NCI-H146 treated with DMSO at 0.1 percent for 48 hours (cell line): ENCODE measurements around the gene AGPAT3.

ENCODE experiments used
- DNase-seq: peaks from one replicate; lab custom pipeline; 2025; ENCODE audit not compliant: unreplicated experiment; lab: John Stamatoyannopoulos, UW

AGPAT3 gene

DNA sequence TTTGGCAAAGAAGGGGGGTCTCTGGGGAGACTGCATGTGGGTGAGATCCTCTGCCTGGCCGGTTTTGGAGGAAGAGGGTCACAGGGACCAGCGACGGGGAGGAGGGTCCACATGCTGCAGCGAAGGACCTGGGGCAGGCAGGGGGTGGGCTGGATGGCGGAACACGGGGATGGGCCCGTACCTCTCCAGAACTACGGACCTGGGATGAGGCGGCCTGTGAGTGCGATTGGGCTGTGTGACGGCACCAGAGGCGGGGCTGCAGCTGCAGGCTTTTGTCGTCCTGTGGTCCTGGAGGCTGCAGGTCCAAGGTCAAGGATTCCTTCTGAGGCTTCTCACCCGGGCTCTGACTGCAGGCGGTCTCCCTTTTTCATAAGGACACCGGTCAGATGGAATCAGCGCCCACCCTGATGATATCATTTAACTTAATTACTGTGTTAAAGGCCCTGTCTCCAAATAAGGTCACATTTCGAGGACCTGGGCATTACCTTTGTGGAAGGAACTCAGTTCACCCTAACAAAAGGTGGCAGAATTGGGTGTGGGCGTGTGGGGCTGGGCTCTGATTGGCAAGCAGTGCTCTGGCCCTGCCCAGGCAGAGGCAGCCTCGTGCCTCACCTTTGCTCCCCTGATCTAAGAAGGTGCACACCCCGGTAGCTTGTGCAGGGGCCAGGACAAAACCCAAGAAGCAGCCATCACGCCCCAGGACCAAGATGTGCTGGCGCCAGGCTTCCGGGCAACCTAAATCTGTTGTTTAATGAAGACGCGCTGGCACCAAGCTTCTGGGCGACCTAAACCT is 87.1 kb downstream of the AGPAT3 start:
- no peak for DNase-seq

GRCh38 chr21:43953021-43953420 is 88.0 kb downstream of the AGPAT3 start:
- DNase-seq: no peak

- no peak for DNase-seq
Observed at GRCh38 chr21:43954042-43954441, 89.0 kb downstream of the AGPAT3 start.

- no peak for DNase-seq
Observed at GRCh38 chr21:43954896-43955295, 89.9 kb downstream of the AGPAT3 start.

DNA sequence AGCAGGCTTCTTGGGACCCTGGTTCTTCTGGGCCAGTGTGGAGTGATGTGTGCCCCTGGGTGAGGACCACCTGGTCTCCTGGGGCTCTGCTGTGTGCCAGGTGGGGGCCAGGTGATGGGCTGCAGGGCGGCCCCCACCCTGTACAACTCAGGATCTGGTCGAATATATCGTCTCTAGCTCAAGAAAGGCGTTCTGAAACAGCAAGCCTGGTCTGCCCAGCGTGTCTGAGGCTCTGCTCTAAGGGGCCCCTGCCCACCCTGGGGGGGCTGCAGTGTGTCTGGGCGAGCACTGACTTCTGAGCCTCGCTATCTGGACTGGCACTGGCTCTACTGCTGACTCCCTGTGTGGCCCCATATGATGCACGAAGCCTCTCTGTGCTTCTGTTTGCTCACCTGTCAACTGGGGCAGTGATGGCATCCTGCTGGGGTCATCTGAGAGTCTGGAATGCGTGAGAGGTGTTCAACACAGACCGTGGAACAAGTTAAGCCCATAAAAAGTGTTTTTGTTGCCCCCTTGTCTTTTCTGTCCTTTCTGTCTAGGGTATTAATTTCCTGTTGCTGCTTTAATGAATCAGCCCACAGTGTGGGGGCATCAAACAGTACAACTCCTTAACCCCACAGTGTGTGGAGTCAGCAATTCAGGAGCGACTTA is 91.1 kb downstream of the AGPAT3 start:
- DNase-seq: no peak

GRCh38 chr21:43956670-43957035 is 91.6 kb downstream of the AGPAT3 start:
- DNase-seq: no peak

DNA sequence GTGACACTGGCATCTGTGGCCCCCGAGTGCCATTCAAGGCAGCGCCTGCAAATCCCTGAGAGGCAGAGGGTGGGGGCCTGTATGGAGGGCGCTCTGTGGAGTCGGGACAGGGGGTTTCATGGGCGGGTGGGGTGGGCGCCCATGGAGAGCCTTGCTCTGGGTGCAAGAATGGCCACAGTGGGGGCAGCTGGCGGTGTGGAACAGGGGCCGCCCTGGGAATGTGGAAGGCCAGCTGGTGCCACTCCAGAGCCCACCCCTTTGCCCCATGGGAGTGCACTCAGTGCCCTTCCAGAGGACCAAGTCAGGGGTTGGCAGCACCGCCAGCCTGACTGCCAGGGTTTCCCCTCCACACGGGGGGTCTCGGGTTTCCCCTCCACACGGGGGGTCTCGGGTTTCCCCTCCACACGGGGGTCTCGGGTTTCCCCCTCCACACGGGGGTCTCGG is 92.1 kb downstream of the AGPAT3 start:
- DNase-seq: no peak

DNA sequence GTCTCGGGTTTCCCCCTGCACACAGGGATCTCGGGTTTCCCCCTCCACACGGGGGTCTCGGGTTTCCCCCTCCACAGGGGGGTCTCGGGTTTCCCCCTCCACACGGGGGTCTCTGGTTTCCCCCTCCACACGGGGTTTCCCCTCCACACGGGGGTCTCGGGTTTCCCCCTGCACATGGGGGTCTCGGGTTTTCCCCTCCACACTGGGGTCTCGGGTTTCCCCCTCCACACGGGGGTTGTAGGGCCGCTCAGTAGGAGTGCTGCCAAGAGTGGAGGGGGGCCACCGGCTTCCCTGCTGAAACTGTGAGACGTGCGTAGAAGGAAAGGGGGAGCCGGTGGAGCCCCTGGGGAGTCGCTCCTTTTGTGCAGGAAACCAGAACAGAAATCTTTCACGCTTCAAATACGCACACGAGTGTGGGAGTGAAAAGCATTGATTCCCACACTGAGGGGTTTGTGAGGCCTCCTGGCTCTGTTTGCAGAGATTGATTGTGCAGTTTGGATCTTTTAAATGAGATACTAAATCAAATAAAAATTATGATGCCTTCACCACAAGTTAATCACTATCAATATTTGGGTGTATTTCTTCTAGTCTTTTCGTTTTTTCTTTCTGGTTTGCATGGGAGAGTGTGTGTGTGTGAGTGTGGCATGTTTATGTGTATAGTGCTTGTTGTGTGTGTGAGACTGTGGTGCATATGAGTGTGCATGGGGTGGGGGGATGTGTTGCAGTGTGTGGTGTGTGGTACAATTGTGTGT is 92.8 kb downstream of the AGPAT3 start:
- DNase-seq: no peak

GRCh38 chr21:43958364-43959158 is 93.5 kb downstream of the AGPAT3 start:
- no peak for DNase-seq

GRCh38 chr21:43959231-43960116 is 94.5 kb downstream of the AGPAT3 start:
- DNase-seq: no peak

GRCh38 chr21:43961382-43961909 is 96.4 kb downstream of the AGPAT3 start:
- no peak for DNase-seq

GRCh38 chr21:43965911-43966585 is 101.0 kb downstream of the AGPAT3 start:
- no peak for DNase-seq

DNA sequence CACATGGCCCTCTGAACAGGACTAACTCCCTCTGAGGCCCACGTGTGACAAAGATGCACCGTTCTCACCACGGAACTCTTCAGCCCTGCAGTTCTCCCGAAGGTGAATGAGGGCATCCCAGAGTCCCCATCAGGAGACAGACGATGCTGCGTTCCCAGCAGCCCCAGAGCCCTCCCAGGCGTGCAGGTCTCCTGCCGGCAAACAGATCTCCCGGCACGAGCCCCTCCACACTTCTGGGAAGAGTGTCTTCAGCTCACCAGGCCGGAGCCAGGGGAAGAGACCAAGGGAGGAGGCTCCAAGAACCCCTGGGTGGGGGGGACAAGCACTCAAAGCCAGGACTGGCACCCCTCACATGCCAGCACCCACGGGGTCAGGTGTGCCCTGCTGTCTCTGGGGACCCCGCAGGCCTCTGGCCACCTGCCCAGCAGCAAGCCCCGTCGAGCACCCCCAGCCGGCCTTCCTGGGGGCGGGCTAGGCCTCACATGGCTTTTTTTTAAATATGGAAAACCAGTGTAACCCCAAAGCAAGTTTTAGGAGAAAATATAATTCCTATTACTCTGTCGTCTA is 102.0 kb downstream of the AGPAT3 start:
- no peak for DNase-seq

GRCh38 chr21:43967981-43968380 is 103.0 kb downstream of the AGPAT3 start:
- no peak for DNase-seq

DNA sequence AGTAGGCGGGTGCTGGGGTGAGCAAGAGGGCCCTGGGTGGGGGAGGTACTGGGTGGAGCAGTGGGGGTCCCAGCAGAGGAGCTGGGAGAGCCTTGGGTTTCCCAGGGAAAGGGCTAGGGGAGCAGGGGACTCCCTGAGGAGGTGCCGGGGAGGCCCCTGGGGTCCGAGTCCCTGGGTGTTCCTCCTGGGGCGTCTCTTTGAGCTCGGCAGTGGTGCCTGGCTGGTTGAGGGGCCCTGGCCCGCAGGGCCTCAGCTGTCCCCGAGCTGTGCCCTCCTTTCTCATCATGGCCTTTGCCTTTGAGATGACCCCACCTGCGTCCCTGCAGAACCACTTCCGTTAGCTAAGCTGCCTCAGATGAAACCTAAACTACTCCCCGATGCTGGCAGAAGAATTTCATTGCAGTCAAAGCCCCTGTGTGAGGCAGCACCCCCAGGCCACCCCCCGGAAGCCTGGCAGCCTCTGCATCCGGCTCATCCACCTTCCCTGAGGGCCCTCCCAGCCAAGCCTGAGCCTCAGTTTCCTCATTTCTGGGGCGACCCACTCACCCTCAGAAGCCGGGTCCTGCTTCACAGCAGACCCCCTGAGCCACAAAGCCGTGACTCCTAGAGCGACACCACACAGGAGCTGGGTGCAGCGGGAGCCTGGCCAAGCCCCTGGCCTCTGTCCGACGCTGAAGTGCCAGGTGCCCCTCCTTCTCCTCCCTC is 103.5 kb downstream of the AGPAT3 start:
- DNase-seq: no peak

DNA sequence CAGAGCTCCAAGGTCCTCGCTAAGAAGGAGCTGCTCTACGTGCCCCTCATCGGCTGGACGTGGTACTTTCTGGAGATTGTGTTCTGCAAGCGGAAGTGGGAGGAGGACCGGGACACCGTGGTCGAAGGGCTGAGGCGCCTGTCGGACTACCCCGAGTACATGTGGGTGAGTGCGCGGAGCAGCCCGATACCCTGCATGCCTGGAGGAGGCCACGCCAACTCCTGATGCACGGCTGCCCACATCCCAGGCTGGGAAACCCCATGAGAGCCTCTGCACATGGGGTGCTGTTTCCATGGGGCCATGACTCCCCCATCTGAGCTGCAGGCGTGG is 104.1 kb downstream of the AGPAT3 start:
- no peak for DNase-seq

DNA sequence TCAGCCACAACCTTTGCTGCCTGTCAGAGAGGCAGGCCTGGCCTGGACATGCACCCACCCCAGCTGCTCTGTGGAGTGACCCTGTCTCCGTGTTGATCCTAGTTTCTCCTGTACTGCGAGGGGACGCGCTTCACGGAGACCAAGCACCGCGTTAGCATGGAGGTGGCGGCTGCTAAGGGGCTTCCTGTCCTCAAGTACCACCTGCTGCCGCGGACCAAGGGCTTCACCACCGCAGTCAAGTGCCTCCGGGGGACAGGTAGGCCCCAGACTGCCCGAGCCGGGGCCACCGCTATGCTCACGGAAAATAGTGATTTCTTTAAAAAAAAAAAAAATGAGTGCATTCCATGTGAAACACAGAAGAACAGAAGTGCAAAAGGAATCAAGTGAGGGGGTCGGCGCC is 105.5 kb downstream of the AGPAT3 start:
- no peak for DNase-seq

- no peak for DNase-seq
Observed at GRCh38 chr21:43971201-43971991, 106.4 kb downstream of the AGPAT3 start.
